OCI-M2 (cell line): ENCODE data around the gene PEAK1.

ENCODE experiments used
- DNase-seq: peaks from one replicate; lab custom pipeline; 2025; ENCODE audit not compliant: unreplicated experiment; lab: John Stamatoyannopoulos, UW

The PEAK1 gene

GRCh38 chr15:77369168-77369567 is 50.7 kb downstream of the PEAK1 start:
- DNase-seq, result no peak

- no peak for DNase-seq
These were observed 52.3 kb downstream of the PEAK1 start for GRCh38 chr15:77367631-77368030.

GRCh38 chr15:77361456-77361855 is 58.4 kb downstream of the PEAK1 start:
- no peak for DNase-seq

- DNase-seq, result no peak
These were observed 61.2 kb downstream of the PEAK1 start for GRCh38 chr15:77358545-77359240.

- no peak for DNase-seq
These were observed 63.6 kb downstream of the PEAK1 start for GRCh38 chr15:77356305-77356704.

- DNase-seq, result no peak
These were observed 64.6 kb downstream of the PEAK1 start for GRCh38 chr15:77355321-77355720.

GRCh38 chr15:77354063-77354462 is 65.8 kb downstream of the PEAK1 start:
- DNase-seq, result no peak

- no peak for DNase-seq
These were observed 67.0 kb downstream of the PEAK1 start for GRCh38 chr15:77352887-77353286.

- DNase-seq, result no peak
These were observed 69.1 kb downstream of the PEAK1 start for GRCh38 chr15:77350792-77351191.

- DNase-seq, result no peak
These were observed 70.2 kb downstream of the PEAK1 start for GRCh38 chr15:77349666-77350065.

- DNase-seq, result no peak
These were observed 71.4 kb downstream of the PEAK1 start for GRCh38 chr15:77348511-77348910.

GRCh38 chr15:77347197-77347596 is 72.7 kb downstream of the PEAK1 start:
- no peak for DNase-seq

- DNase-seq, result no peak
These were observed 73.5 kb downstream of the PEAK1 start for GRCh38 chr15:77346245-77347036.

- no peak for DNase-seq
These were observed 77.1 kb downstream of the PEAK1 start for GRCh38 chr15:77342807-77343206.

- DNase-seq, result no peak
These were observed 79.7 kb downstream of the PEAK1 start for GRCh38 chr15:77340245-77340644.

- no peak for DNase-seq
These were observed 83.9 kb downstream of the PEAK1 start for GRCh38 chr15:77336006-77336405.

GRCh38 chr15:77335298-77335697 is 84.6 kb downstream of the PEAK1 start:
- no peak for DNase-seq

GRCh38 chr15:77333166-77333565 is 86.7 kb downstream of the PEAK1 start:
- no peak for DNase-seq

- DNase-seq, result no peak
These were observed 90.7 kb downstream of the PEAK1 start for GRCh38 chr15:77329202-77329601.

- DNase-seq, result no peak
These were observed 91.9 kb downstream of the PEAK1 start for GRCh38 chr15:77327844-77328529.

- no peak for DNase-seq
These were observed 92.7 kb downstream of the PEAK1 start for GRCh38 chr15:77327168-77327567.

- DNase-seq, result no peak
These were observed 93.5 kb downstream of the PEAK1 start for GRCh38 chr15:77326366-77326765.
